Tongue (tissue), 2 donors: ENCODE data around the gene XDH. TPM values are rescaled to one million over a fixed set of nuclear protein-coding genes. Genes with fewer than 3 reads are reported as not detected.

Experiments
- DNase-seq: peaks from one replicate; pipeline ENCODE4 v3.0.0-alpha.2; 2015
- total RNA-seq: library from RNA; depleted of rRNA; stranded (reverse); fragments of >200 nt; gene quantifications from one replicate; pipeline ENCODE4 v1.2.3, GENCODE V29; 2014

The XDH gene
- total RNA-seq, 1 donor from 2014 or later = 0.21 TPM

GRCh38 chr2:31365348-31365747, 49.2 kb downstream of the XDH start:
- DNase-seq = no peak

- DNase-seq = no peak
These were observed 50.4 kb downstream of the XDH start for GRCh38 chr2:31363956-31364750.

DNA sequence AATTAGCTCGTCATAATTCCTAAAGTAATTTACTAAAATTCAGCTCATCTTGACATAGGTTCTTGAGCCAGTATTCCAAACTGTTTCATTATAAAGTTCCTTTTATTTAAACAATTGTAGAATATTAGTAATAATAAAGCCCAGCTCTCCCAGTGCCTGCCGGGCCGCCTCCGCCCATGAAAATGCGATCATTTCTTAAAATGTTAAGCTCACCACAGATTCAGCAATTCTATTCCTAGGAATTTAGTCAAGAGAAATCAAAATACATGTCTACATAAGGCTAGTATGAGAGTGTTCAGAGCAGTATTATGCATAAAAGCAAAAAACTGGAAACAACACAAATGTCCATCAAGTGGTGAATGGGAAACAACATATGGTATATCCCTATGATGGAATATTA, 52.0 kb downstream of the XDH start:
- DNase-seq = no peak

DNA sequence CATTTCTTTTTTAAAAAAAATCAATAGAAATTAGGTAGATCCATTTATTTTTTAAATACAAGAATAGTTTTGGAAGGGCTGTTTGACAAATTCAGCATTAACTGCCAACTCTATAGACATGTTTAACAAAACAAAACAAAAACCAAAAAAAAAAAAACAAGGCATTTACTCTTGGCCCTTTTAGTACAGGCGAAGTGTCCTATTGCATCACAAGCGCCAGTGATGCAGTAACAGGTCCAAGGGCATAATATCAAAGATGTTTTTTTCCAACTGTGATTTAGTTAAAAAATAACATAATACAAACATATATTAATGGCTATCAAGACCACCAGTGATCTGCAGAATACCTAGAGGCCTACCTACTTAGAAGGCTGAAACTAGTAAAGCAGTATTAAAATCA, 55.3 kb downstream of the XDH start:
- DNase-seq = no peak

DNA sequence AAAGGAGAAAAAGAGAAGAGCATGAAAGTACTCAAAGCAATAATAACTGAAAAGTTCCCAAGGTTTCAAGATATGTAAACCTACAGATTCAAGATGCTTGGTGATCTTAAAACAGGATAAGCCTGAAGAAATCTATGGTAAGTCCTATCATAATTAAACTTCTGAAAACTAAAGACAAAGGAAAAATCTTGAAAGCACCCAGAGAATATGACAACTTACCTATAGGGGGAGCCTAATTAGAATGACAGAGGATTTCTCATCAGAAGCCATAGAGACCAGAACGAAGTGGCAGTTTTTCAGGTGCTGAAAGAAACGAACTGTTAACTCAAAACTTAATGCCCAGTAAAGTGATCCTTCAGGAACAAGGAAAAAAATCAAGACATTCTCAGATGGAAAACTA, 59.7 kb downstream of the XDH start:
- DNase-seq = no peak

DNA sequence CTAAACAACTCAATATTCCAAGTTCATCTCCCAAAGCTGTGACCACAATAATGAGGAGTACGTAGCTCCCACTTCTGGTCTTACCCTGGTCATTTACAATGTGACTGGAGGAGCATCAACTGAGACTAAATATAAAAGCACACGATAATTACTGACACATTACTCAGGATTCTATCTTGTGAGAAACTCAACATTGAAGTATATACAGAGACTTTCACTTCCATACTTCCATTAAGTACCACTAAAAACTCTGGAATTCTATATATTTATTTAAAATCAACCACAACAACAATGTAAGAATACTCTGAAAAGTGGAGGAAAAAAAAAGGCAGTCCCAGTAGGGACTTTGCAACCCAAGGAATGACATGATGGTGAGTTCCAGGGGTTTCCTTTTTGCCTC, 61.4 kb downstream of the XDH start:
- no peak for DNase-seq

DNA sequence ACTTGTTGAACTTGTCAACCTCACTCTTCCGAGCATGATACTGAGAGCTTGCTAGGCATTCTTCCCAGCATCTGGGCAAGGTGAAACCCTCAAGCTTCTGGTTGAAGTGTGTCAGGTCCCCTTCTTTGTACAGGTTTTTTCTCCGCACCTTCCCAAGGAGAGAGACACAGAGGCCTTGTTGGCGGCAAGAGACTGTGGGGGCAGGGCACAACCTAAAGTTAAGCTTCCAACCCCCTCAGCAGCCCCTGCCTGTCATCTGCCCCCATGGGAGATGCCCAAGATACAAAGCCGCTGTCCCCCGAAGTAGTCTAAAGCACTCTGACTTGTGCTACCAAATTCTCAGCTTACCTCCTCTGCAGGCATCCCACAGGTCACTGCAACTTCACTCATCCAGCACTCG, 64.9 kb downstream of the XDH start:
- no peak for DNase-seq

- no peak for DNase-seq
These were observed 65.4 kb downstream of the XDH start for GRCh38 chr2:31349160-31349559.

- DNase-seq = no peak
These were observed 65.9 kb downstream of the XDH start for GRCh38 chr2:31348618-31349017.

DNA sequence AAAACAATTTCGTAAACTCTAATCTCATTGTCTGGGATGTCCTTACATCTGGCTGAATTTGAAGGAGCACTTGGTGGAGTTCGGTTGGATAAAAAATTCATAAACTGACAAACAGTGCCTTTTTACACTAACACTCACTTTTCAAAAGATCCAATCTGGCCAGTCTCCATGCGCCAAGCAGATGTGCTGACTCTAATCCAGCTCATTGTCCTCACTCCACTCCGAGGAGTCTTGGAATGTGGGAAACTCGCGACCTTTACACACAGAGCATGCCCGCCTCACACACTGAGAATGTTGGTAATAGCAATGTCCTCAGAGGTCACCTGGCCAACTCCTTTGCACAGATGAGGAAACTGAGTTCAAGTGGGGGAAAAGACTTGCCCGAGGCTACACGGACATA, 66.8 kb downstream of the XDH start:
- peak; percentile 26 for DNase-seq

GRCh38 chr2:31347319-31347718, 67.2 kb downstream of the XDH start:
- DNase-seq = no peak

- no peak for DNase-seq
These were observed 70.1 kb downstream of the XDH start for GRCh38 chr2:31344447-31344846.

- DNase-seq = no peak
These were observed 73.2 kb downstream of the XDH start for GRCh38 chr2:31341351-31341750.

DNA sequence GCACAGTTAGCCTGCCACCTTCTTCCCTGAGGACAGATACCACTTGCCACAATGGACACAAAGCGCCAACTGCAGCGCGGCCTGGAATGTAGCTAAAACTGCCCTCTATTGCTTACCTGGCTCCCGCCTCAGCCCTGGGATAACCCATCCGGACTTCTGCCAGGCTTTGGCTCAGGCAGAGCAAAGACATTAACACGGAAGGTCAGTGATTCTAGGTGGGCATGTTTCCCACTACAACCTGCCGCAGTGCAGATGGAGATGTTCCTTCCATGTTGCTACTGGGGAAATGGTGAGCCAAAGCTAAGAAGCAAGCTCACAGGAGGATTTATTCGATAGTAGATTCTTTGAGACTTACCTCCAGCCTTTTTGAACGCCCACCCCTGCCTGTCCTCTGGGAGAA, 74.8 kb downstream of the XDH start:
- DNase-seq = no peak

- DNase-seq = no peak
These were observed 76.7 kb downstream of the XDH start for GRCh38 chr2:31337860-31338259.

- no peak for DNase-seq
These were observed 77.3 kb downstream of the XDH start for GRCh38 chr2:31337197-31337596.

GRCh38 chr2:31335921-31336585, 78.5 kb downstream of the XDH start:
- DNase-seq = no peak

GRCh38 chr2:31334311-31335026, 80.1 kb downstream of the XDH start:
- DNase-seq = no peak

DNA sequence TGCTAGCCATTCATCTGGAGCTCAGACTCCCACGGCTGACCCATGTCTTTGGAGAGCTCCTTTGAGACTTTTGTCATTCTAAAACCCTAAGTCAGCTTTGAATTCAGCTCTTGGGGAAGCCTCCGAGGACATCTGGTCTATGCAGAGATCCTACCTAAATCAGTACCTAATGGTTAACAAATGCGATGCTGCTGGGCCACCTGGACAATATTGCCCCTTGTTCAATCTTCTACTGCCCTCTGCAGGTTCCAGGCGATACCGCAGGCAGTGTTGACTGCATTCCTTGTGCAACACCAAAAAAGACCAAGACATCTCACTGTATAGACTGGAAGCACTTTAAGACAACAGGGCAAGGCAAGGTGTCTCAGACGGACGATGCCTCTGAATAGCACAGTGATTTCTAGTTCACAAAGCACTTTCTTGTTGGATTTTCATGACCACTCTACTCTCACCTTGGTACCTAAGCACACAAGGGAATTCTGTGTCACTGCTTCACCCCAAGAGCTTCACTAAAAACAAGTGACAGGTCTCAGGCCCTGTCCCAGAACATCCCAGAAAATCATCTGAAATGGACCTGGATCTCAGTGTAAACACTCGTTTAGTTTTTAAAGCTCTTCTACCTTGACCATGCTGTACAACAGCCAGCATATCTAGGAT, 80.9 kb downstream of the XDH start:
- peak; percentile 86 for DNase-seq

DNA sequence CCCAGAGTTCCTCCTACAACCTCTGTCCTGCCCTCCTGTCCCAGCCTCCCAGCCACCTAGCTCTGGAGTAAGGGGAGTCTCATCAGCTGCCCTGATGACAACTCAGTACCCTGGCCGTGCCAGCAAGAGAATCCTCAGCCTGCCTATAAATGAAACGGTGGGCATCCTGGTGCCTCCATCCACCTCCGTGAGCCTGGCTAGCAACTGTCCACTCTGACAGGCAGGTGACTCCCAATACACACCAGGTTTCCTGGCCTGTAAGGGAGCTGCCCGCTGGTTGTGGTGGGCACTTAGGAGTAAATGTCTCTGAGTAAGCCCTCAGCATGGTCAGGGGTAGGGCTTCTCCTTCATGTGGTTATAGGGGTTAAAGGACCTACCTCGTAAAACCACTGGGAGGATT, 81.5 kb downstream of the XDH start:
- no peak for DNase-seq

GRCh38 chr2:31332521-31332920, 82.0 kb downstream of the XDH start:
- no peak for DNase-seq

- DNase-seq = no peak
These were observed 83.4 kb downstream of the XDH start for GRCh38 chr2:31331156-31331555.

- no peak for DNase-seq
These were observed 85.4 kb downstream of the XDH start for GRCh38 chr2:31329081-31329625.
